HG03439 (cell line): ENCODE data around the gene SH3BP4.

Source experiments
- ATAC-seq: cut with Tn5 transposase; IDR thresholded peaks from one replicate; pipeline ENCODE4 v1.9.1; 2021; ENCODE audit warnings: mild to moderate bottlenecking, moderate library complexity; ENCODE audit not compliant: unreplicated experiment

The SH3BP4 gene, protein sequence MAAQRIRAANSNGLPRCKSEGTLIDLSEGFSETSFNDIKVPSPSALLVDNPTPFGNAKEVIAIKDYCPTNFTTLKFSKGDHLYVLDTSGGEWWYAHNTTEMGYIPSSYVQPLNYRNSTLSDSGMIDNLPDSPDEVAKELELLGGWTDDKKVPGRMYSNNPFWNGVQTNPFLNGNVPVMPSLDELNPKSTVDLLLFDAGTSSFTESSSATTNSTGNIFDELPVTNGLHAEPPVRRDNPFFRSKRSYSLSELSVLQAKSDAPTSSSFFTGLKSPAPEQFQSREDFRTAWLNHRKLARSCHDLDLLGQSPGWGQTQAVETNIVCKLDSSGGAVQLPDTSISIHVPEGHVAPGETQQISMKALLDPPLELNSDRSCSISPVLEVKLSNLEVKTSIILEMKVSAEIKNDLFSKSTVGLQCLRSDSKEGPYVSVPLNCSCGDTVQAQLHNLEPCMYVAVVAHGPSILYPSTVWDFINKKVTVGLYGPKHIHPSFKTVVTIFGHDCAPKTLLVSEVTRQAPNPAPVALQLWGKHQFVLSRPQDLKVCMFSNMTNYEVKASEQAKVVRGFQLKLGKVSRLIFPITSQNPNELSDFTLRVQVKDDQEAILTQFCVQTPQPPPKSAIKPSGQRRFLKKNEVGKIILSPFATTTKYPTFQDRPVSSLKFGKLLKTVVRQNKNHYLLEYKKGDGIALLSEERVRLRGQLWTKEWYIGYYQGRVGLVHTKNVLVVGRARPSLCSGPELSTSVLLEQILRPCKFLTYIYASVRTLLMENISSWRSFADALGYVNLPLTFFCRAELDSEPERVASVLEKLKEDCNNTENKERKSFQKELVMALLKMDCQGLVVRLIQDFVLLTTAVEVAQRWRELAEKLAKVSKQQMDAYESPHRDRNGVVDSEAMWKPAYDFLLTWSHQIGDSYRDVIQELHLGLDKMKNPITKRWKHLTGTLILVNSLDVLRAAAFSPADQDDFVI

DNA sequence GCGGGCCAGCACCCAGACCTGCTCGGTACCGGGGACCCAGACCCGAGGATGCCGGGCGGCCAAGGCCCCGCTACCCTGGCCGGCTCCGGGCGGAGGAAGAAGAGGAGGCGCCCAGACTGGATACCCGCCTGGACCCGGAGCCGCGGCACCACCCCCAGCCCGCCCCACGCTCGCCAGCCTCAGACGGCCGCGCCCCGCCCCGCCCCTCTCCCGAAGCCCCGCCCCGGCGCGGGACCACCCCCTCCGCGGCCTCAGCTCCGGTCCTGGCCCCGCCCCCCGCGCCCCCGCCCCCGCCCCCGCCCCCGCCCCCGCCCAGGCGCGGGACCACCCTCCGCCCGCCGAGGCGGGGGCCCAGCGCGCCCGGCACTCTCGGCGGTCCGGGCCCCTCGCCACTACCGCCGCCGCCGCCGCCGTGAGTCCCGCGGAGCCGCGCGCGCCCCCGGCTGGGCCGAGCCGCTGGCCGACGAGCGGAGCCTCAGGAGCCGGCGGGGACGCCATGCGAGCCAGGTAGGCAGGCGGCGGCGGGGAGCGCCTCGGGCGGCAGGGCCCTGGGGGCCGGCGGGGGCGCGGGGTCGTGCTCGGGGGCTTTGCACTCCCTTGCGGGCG lies at the start of gene SH3BP4:
Gene SH3BP4, plus strand, starts transcription at position 354 of the 606 bp plus-strand sequence. CDS start 82,986 bp downstream, outside the sequence.
- ATAC-seq = no peak

DNA sequence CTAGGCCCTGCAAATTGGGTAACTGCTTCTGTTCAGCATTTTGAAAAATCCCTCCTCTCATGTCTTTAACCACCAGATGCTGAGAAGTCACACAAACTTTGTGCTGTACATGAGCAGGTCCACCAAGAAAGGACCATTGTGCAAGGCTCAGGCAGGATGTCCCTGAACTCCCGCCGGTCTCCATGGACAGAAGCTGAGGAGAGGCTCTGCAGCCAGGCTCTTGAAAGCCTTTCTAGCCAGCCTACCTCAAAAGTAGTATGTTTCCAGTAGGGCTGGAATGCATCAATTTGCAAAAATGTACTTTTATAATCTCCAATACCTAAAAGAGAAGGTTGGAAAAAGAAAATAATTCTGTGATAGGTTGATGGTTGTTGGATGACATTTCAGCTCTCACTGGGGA lies 47.0 kb upstream of the SH3BP4 start:
- no peak for ATAC-seq

DNA sequence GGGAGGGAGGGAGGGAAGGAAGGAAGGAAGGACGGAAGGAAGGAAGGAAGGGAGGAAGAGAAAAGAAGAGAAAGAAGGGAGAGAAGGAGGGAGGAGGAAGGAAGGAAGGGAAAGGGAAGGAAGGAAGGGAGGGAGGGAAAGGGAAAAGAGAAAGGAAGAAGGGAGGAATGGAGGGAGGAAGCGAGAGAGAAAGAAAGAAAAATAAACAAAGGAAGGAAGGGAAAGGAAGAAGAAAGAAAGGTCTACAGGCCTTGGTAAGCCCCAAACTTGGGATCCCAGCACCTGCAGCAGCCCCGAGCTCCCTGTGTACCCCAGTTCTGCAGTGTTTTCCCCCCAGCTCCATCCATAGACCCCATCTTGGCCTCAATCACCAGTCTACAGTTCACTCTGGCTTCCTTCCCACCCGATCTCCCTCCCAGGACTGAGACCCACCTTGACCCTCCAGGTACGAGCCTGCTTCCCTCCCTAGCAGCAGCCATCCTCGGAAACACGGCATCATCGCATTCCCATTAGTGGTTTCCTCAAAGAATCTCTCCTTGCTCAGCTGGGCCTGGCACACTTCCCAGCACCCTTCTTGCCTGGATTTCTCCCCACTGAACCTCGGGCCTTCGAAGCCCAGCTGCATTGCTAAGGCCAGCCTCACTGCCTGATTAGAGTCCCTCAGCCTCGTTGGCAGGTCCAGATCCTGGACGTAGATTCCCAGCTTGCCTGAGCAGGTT lies 46.1 kb upstream of the SH3BP4 start:
- ATAC-seq = no peak

DNA sequence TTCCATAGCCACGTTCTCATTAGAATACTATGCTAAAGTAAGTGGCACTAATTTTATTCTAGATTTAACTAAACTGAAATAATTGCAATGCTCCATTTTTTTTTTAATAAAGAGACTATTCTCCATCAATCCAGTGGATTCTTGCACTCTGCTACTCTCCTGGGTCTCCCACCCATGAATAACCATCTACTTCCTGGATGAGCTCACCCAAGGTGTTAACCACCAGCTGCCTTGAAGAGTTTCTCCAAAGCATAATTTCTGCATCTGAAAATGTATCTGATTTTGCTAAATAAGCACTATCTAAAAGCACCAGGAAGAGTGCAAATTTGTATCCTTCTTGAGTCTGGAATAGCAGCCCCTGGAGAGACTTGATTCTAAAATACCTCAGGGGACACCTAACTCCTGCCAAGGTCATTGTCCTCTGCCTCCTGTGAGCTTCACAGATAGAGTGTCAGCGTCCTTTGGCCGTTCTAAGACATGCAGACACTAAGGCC lies 41.6 kb upstream of the SH3BP4 start:
- ATAC-seq = no peak

DNA sequence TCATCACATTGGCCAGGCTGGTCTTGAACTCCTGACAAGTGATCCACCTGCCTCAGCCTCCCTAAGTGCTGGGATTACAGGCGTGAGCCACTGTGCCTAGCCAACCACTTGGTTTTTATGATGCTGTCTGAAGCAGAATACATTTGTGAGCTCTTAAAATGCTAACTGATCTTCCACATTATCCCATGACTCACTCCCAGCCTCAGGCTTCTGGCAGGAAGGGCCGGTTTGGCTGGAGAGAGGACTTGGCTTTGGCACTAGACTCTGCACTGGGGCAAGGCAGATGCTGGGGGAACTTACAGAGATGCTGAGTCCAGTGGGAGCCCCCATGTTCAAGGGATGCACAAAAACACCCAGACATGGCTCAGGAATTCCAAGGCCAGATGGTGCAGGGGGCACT lies 40.5 kb upstream of the SH3BP4 start:
- ATAC-seq = no peak

DNA sequence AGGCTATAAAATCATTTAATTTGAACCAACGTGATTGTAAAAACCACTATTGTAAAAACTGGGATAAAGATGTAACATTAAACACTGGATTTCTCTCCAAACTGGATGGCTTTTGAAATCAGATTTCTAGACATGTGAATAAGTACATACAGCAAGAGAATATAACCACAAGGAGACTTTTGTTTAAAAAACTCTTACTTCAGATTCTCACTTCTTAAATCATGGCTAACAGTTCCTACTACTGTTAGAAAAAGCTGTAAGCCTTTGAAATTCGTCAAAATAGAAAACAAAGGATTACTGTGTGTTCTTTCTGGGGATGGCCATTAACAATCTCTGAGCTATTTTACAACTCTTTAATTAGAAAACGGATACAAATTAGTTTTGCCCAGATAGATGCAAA lies 39.4 kb upstream of the SH3BP4 start:
- no peak for ATAC-seq

DNA sequence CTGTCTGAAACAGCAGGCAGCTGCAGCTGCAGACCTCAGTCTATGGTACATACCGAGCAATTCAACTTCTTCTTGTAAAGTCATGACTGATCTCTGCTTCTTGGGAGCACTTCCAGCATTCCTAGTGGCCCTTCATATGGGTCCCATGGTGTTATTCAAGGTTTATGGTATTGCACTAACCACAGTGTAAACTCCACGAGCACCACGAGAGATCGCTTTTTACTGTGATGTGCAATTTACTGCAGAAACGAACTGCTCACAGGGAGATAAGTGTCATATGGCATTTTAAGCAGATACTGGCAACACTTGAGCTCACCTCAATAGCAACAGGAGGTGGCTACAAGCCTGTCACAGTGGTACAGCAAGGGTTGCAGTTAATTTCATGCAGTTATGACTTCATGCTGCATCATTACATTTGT lies 38.6 kb upstream of the SH3BP4 start:
- no peak for ATAC-seq

DNA sequence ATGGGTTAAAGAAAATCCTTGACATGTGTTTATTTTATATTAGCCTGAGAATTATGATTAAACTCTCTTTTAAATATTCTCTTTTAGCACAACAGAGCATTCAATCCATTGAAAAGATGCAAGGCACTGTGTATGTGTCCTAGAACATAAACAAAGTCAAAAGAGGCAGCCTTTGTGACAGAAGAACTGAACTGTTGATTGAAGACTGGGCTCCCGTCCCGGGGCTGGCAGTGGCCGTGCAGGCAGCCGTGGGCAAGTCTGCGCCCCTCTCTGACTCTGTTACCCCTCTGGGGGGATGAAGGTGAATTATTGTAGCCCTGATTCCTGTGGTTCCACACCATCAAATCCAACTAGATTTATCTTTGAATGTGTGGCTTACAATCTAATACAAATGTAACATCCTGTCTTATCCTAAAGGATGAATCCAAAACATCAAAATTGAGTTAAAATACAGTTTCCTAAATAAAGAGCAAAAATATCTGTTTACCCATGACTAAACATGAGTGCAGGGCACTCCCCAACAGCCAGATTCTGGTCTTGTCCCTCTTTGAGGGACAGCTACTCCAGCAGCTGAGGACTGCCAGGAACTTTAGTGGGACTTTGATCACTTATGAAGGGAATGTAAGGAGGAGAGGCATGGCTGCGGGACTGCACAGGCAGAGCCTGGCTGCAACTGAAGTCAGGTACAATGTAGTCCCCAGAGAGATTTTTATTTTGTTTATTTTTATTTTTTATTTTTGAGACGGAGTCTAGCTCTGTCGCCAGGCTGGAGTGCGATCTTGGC lies 37.3 kb upstream of the SH3BP4 start:
- ATAC-seq = no peak

DNA sequence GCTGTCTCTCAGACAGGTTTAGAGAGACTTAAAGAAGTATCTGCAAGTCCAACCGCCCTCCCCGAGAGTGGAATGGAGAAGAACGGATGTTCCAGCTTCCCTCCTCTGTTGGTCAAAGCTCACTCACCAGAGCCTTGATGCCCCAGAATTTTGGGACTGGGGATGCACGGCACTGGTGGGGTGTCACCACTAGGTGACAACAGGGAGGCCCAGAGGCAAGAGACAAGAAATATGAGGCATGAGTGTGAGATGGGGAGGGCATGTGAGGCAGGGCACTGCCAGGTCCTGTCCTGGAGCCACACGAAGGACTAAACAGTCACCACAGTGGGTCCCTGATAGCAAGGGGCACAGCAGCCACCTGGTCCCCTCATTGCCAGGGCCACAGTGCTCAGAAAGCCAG lies 35.1 kb upstream of the SH3BP4 start:
- no peak for ATAC-seq

DNA sequence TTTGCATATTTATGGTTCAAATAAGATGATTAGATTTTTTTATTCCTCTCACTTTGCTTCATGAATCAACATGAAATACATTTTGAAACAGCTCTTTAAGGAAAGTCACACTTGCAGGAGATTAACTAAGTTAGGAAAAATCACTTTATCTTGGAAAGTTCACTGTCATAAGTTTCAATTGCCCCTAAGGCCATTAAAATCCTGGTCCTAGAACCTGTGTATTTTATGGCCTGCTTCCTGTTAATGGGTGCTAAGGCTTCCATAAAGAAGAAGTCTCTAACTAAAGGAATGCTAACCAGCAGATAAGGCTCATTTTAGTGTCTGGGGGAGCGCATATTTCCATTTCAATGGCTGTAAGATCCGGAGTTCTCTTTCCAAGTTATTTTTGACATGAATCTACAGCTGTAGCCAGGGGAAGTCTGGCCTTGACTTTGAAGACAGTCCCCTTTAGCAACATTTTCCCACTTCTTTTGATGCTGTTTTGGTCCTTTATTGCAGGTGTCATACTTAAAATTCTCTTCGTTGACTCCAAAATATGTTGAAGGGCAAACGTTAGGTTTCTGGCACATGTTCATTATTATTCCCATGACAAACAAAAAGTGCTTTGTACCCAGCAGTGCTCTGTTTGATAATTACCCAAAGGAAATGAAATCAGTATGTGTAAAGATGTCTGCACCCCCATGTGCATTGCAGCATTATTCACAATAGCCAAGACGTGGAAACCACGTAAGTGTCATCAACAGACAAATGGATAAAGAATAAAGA lies 34.4 kb upstream of the SH3BP4 start:
- no peak for ATAC-seq

DNA sequence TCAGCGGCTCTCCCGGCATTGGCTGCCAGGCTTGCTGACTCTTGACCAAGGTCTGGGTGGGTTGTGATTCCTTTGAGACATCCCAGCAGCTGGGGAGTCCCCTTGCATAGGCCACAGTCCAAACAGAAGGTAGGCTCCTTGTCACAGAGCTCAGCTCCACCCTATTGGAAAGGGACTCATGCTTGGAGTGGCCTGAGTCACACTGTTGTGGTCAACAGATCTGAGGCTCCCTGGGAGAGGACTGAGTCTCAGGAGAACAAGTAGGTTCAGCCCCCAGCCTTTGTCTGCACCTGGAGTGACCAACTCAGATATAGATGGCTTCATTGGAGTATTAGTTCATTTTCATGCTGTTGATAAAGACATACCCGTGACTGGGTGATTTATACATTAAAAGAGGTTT lies 32.1 kb upstream of the SH3BP4 start:
- ATAC-seq = no peak

DNA sequence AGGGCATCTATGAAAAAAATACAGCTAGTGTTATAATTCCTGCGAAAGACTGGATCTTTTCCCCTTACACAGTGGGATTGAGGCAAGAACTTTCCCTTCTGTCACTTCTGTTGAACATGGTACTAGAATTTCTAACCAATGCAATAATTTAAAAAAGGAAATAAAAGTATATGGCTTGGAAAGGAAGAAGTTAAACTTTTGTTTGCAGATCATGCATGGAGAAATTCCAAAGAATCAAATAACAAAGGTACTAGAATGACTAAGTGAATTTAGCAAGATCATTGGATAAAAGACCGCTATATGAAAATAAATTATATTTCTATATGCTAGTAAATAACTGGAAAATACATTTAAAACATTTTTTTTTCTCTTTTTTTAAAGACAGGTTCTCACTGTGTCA lies 31.0 kb upstream of the SH3BP4 start:
- ATAC-seq = no peak

DNA sequence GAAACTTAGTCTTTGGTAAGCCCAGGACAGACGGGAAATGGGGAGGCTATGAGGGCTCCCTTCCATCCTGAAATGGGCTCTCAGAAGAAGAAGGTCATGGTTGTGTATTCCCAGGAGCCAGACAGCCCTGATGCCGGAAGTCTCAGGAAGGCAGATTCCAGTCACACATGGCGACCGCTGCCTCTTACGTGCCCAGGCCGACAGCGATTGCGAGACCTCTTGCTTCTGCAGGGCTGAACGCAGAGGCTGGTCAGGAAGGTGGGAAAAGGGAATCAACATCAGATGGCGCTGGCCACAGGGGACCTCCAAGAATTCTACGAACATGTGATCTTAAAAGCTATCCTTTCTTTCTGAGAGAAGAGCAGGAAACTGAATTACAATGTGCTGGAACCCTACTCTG lies 22.8 kb upstream of the SH3BP4 start:
- ATAC-seq = no peak

DNA sequence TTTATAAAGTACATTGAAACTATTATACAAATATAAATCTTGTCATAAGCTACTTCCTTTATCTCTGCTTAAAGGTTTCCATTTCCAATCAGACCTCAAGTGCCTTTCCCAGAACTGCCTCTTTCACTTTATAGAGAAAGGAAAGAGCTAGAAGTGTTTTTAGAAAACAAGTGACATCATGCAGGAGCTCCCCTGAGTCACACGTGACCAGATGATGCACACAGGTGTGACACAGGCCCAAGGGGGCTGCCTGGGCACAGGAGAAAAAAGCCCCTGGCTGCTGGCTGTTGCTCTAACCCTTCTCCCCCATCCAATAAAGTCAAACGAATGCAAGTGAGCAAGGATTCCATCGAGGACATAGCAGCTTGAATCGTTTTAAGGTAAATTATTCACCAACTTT lies 21.4 kb upstream of the SH3BP4 start:
- no peak for ATAC-seq

DNA sequence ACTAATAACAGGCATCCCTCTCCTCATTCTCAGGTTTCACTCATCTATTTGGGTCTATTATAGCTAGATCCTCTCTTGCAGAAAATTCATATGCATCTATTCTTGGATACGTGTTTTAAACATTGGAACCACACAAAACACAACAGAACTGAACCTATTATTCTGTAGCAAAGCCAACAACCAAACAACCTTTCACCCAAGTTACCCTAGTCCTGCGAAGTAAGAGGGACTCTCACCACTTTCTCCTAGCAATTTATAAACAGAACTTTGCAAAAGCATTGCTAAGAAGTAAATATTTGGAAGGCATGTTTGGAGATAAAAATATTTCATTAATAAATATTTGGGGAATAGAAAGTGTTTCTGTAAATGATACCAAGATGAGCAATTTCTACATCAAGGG lies 20.4 kb upstream of the SH3BP4 start:
- ATAC-seq = no peak

DNA sequence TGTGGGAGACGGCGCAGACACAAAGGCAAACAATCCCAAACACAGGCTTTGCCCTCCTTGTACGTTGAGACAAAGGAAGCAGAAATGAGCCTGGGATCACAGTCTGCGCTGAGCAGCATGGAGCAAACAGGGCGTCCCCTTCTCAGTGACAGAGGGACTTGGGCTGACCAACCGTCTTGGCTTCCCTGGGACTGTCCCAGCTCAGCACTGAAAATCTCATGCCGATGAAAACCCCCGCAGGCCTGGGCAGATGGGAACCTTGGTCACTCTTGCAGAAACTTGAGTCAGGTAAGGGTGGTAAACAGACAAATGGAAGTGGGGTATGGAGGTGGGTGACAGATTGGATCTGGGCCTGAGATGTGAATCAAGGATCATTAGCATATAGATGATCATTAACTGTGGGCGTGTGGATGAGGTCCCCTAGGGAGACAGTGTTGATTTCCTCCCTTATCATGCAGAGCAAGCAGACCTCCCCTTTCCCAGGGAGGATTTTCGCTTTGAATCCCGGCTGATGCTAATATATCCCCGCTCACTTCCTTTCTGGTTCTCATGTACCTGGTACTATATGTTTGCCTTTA lies 19.1 kb upstream of the SH3BP4 start:
- no peak for ATAC-seq

DNA sequence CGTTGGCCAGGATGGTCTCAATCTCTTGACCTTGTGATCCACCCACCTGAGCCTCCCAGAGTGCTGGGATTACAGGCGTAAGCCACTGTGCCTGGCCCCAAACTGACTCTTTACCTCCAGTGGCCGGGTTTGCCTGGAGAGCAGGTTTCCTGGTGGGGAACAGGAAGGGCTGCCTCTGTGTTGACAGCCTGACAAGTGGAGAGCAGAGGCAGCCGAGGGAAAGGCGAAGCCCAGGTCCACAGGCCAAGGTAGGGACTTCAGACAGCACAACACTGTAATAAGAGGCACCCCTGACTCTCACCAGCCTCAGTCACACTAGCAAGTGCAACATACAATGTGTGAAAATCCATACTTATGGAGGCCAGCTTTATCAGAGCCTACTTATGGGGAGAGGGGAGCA lies 16.5 kb upstream of the SH3BP4 start:
- no peak for ATAC-seq

DNA sequence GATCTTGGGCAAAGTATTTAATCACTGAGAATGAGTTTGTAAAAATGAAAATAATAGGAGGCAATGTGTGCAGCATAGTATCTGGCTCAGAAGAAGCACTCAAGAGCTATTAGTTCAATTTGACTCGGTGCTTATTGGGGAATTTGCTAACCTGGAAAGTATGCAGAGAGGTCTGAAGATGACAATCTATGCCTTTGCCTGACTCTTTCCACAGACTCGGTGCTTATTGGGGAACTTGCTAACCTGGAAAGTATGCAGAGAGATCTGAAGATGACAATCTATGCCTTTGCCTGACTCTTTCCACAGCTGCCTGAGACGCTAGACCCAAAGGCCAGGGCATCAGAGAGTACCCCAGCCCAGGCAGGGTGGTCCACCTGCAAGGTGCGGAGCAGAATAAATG lies 12.2 kb upstream of the SH3BP4 start:
- ATAC-seq = no peak

DNA sequence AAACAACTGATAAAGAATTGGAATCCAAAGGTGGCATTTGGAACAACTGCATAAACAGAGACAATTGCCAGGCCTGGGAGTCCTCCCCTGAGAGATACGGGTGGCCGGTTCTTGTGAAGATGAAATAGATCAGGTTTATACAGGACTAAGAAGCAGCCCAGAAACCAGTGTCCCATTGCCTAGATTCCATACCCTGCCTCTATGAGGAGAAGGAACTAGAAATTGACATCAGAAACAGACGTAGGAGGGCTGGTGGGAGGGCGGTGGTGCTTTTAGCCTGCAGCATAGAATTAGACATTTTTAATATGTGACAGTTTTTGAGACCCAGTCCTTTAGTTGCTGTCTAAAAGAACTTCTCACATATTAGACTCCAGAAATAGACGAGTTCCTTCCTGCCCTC lies 11.8 kb upstream of the SH3BP4 start:
- ATAC-seq = no peak
